IMR-90 (cell line): Measurements from ENCODE around the gene ATP4A. TPM values are rescaled to one million over a fixed set of nuclear protein-coding genes. Genes with fewer than 3 reads are reported as not detected.

Experiments used
- ATAC-seq: fragments of 200-7000 bp; cut with Tn5 transposase; 2 replicates; pipeline ENCODE4 v1.9.1; 2020; ENCODE audit warnings: low read depth, mild to moderate bottlenecking, moderate library complexity
- BruUV-seq: library from RNA; stranded (reverse); fragments of 400-500 nt; replicated peaks from 2 replicates; lab custom pipeline; 2021; lab: Mats Ljungman, UMichigan
- CTCF ChIA-PET: fragments of 300-600 bp; formaldehyde crosslinking; extraction: SDS; loops from one replicate; lab custom pipeline; 2021; ENCODE audit warnings: antibody characterized with exemption; lab: Yijun Ruan, JAX
- POLR2A ChIA-PET: fragments of 300-600 bp; sonication (Branson Sonifier 250); formaldehyde crosslinking; loops from one replicate; lab custom pipeline; 2022; ENCODE audit warnings: antibody characterized with exemption; ENCODE audit not compliant: unreplicated experiment; lab: Charles Lee
- DNase-seq: peaks from one replicate; pipeline ENCODE4 v3.0.0; 2013
- H2AFZ ChIP-seq: replicated peaks from 2 replicates; pipeline ENCODE3; 2013; ENCODE audit warnings: low read length, mild to moderate bottlenecking; ENCODE audit not compliant: poor library complexity
- H2AK5ac ChIP-seq: 2 replicates; pipeline ENCODE4 v1.6.1; 2013; ENCODE audit warnings: low read depth, low read length, inconsistent platforms
- H2AK9ac ChIP-seq: replicated peaks from 2 replicates; pipeline ENCODE3; 2013; ENCODE audit warnings: mild to moderate bottlenecking, low read depth, low read length, moderate library complexity; ENCODE audit not compliant: poor library complexity
- H2BK120ac ChIP-seq: 2 replicates; pipeline ENCODE4 v1.6.1; 2013; ENCODE audit warnings: low read depth, low read length, inconsistent platforms
- H2BK15ac ChIP-seq: 3 replicates; pipeline ENCODE4 v1.6.1; 2013; ENCODE audit warnings: low read depth, low read length, inconsistent platforms
- H2BK20ac ChIP-seq: 2 replicates; pipeline ENCODE4 v1.6.1; 2013; ENCODE audit warnings: low read depth, mild to moderate bottlenecking, inconsistent platforms, low read length, moderate library complexity
- H2BK5ac ChIP-seq: 2 replicates; pipeline ENCODE4 v1.6.1; 2013; ENCODE audit warnings: mild to moderate bottlenecking, low read depth, low read length, inconsistent platforms; ENCODE audit not compliant: poor library complexity, severe bottlenecking
- H3K14ac ChIP-seq: replicated peaks from 2 replicates; pipeline ENCODE4 v1.6.1; 2013; ENCODE audit warnings: low read depth, low read length, inconsistent platforms
- H3K18ac ChIP-seq: 2 replicates; pipeline ENCODE4 v1.6.1; 2013; ENCODE audit warnings: low read depth, low read length, control low read depth
- H3K23ac ChIP-seq: 2 replicates; pipeline ENCODE4 v1.6.1; 2013; ENCODE audit warnings: low read depth, low read length, inconsistent platforms
- H3K27ac ChIP-seq: 2 replicates; pipeline ENCODE4 v1.5.1; 2013; ENCODE audit warnings: mild to moderate bottlenecking, control low read depth, low read length; ENCODE audit not compliant: insufficient read depth
- H3K27me3 ChIP-seq: 2 replicates; pipeline ENCODE4 v1.6.1; 2013; ENCODE audit warnings: low read length; ENCODE audit not compliant: control insufficient read depth, insufficient read depth
- H3K36me3 ChIP-seq: 2 replicates; pipeline ENCODE4 v1.6.1; 2013; ENCODE audit warnings: low read length, mixed read lengths; ENCODE audit not compliant: control insufficient read depth, insufficient read depth
- H3K4ac ChIP-seq: 2 replicates; pipeline ENCODE4 v1.6.1; 2013; ENCODE audit warnings: low read depth, low read length, inconsistent platforms
- H3K4me1 ChIP-seq: 2 replicates; pipeline ENCODE4 v1.6.1; 2013; ENCODE audit warnings: low read length, mixed read lengths; ENCODE audit not compliant: control insufficient read depth, insufficient read depth
- H3K4me2 ChIP-seq: 2 replicates; pipeline ENCODE4 v1.6.1; 2013; ENCODE audit warnings: low read depth, mild to moderate bottlenecking, control low read depth, low read length, moderate library complexity
- H3K4me3 ChIP-seq: 2 replicates; pipeline ENCODE4 v1.5.1; 2013; ENCODE audit warnings: low read depth, mild to moderate bottlenecking, control low read depth, low read length, moderate library complexity; ENCODE audit not compliant: insufficient read depth
- H3K56ac ChIP-seq: 2 replicates; pipeline ENCODE4 v1.6.1; 2013; ENCODE audit warnings: low read length, inconsistent platforms; ENCODE audit not compliant: insufficient read depth; ENCODE audit errors: extremely low read depth
- H3K79me1 ChIP-seq, 2 experiments: 2 replicates each; pipeline ENCODE4 v1.6.1; 2013; ENCODE audit warnings: low read length in 2 of 2, inconsistent platforms in 1 of 2, low read depth in 1 of 2
- H3K9ac ChIP-seq: 2 replicates; pipeline ENCODE4 v1.6.1; 2013; ENCODE audit warnings: low read depth, low read length, control low read depth
- H3K9me1 ChIP-seq: 2 replicates; pipeline ENCODE4 v1.6.1; 2013; ENCODE audit warnings: low read length, inconsistent platforms; ENCODE audit not compliant: insufficient read depth
- H3K9me3 ChIP-seq: 2 replicates; pipeline ENCODE4 v1.6.1; 2013; ENCODE audit warnings: low read length; ENCODE audit not compliant: control insufficient read depth, insufficient read depth
- H4K20me1 ChIP-seq: 2 replicates; pipeline ENCODE4 v1.6.1; 2013; ENCODE audit warnings: low read length, inconsistent platforms; ENCODE audit not compliant: insufficient read depth
- H4K5ac ChIP-seq: 2 replicates; pipeline ENCODE4 v1.6.1; 2013; ENCODE audit warnings: mild to moderate bottlenecking, low read depth, low read length, control low read depth
- H4K8ac ChIP-seq, 2 experiments: 2 replicates each; pipeline ENCODE4 v1.6.1; 2013; ENCODE audit warnings: low read depth in 2 of 2, low read length in 2 of 2, control low read depth in 1 of 2, inconsistent platforms in 1 of 2
- H4K91ac ChIP-seq: 2 replicates; pipeline ENCODE4 v1.6.1; 2013; ENCODE audit warnings: low read depth, low read length, inconsistent platforms; ENCODE audit not compliant: insufficient read depth
- BHLHE40 ChIP-seq: fragments of 150-350 bp; IDR thresholded peaks from 2 replicates; pipeline ENCODE4 v1.6.1; 2016; ENCODE audit warnings: mild to moderate bottlenecking, low read depth, low read length
- ELK1 ChIP-seq: fragments of 150-350 bp; IDR thresholded peaks from 2 replicates; pipeline ENCODE4 v1.6.1; 2016; ENCODE audit warnings: low read depth, mild to moderate bottlenecking, low read length, moderate library complexity, borderline replicate concordance
- FOS ChIP-seq: fragments of 150-350 bp; IDR thresholded peaks from 2 replicates; pipeline ENCODE4 v1.6.1; 2016; ENCODE audit warnings: low read depth, low read length
- MXI1 ChIP-seq: IDR thresholded peaks from 2 replicates; pipeline ENCODE4 v1.6.1; 2012; ENCODE audit warnings: low read depth, mild to moderate bottlenecking, low read length, moderate library complexity, borderline replicate concordance
- POLR2A ChIP-seq: IDR thresholded peaks from 2 replicates; pipeline ENCODE4 v1.6.1; 2012; ENCODE audit warnings: mild to moderate bottlenecking, low read depth, low read length
- RFX5 ChIP-seq: IDR thresholded peaks from 2 replicates; pipeline ENCODE4 v1.8.0; 2012; ENCODE audit warnings: low read depth, mild to moderate bottlenecking, low read length, moderate library complexity
- WGBS, 2 experiments: methylation state at CpG; one replicate each; pipeline versions ENCODE4 v1.1.5 to v1.1.7; 2013; ENCODE audit warnings: missing lambda C conversion rate in 2 of 2; ENCODE audit not compliant: insufficient read length in 1 of 2; ENCODE audit errors: extremely low coverage in 2 of 2; 5-methylcytosine and 5-hydroxymethylcytosine counted together
- dilution Hi-C: fragments of 300-500 bp; cut with HindIII; formaldehyde crosslinking; loops from one replicate; pipeline ENCODE4 v1.14.3; 2018; ENCODE audit warnings: low sequenced_read_pairs; ENCODE audit not compliant: unreplicated experiment
- in situ Hi-C: fragments of 300-500 bp; cut with MboI; formaldehyde crosslinking; loops from 3 replicates; pipeline ENCODE4 v1.14.3; 2019; ENCODE audit warnings: low sequenced_read_pairs, inconsistent platforms, mixed read lengths
- intact Hi-C: fragments of 100-400 bp; cut with micrococcal nuclease; formaldehyde crosslinking; loops from 2 replicates; pipeline ENCODE4 v1.10.0; 2022
- polyA plus RNA-seq, 3 experiments: library from polyadenylated mRNA; depleted of rRNA; stranded (reverse); fragments of >200 nt; gene quantifications; 2 replicates each; pipeline ENCODE4 v1.2.3, GENCODE V29; 2012; ENCODE audit warnings: low replicate concordance in 1 of 3
- total RNA-seq: library from RNA; depleted of rRNA; stranded (reverse); fragments of >200 nt; gene quantifications from 2 replicates; pipeline ENCODE4 v1.2.3, GENCODE V29; 2012

ATP4A gene
- total and polyA plus RNA-seq, 2 of the 4 experiments (the other 2 are of a cell fraction), result not detected

GRCh38 chr19:35569281-35569781 lies 5.9 kb upstream of the ATP4A start:
- dilution Hi-C loops, result no loop called here

More at GRCh38 chr19:35569281-35569781, 5.9 kb upstream of the ATP4A start:
- in situ Hi-C loops (no loop called here), intact Hi-C loops (no loop called here)
- H2AK9ac ChIP-seq, result no peak overlapping the region
- no peak overlapping the region for H3K27ac ChIP-seq
- H3K79me1 ChIP-seq, result no peaks in the 10 kb centered on the region
- H4K5ac ChIP-seq, result no peak overlapping the region
- H2BK120ac ChIP-seq, result no peak overlapping the region
- no peak overlapping the region for H2AFZ ChIP-seq
- no peak overlapping the region for H3K56ac ChIP-seq
- H2BK20ac ChIP-seq, result no peak overlapping the region
- no peak overlapping the region for H3K9ac ChIP-seq
- H2BK15ac ChIP-seq, result no peak overlapping the region
- no peak overlapping the region for H3K4me3 ChIP-seq
- ChIA-PET CTCF (no interaction called here), POLR2A (no interaction called here)
- no CpG with 5 or more reads among the region's 5 CpGs for WGBS, 2 experiments
- H4K8ac ChIP-seq, result no peak overlapping the region
- ATAC-seq, result no peak
- no peak overlapping the region for H3K14ac ChIP-seq
- no peaks in the 10 kb centered on the region for H4K20me1 ChIP-seq
- TF ChIP-seq FOS (no peak), ELK1 (no peak), MXI1 (no peak), RFX5 (no peak), POLR2A (no peak), BHLHE40 (no peak)
- no peak overlapping the region for H3K18ac ChIP-seq
- no TSS peak for BruUV-seq
- no peak overlapping the region for H3K4ac ChIP-seq
- no peak overlapping the region for H2BK5ac ChIP-seq
- no peak for DNase-seq
- H3K36me3 ChIP-seq, result no peaks in the 10 kb centered on the region
- no peak overlapping the region for H4K91ac ChIP-seq
- H3K27me3 ChIP-seq, result peaks cover 9% of the 10 kb centered on the region
- H3K23ac ChIP-seq, result no peak overlapping the region
- no peak overlapping the region for H3K4me2 ChIP-seq
- H2AK5ac ChIP-seq, result no peak overlapping the region
- H3K9me3 ChIP-seq, result no peaks in the 10 kb centered on the region
- H3K4me1 ChIP-seq, result no peaks in the 10 kb centered on the region
- H3K9me1 ChIP-seq, result no peaks in the 10 kb centered on the region
